ENCODE results near the gene GPR63. TPM values are rescaled to one million over a fixed set of nuclear protein-coding genes. Genes with fewer than 3 reads are reported as not detected.

The GPR63 gene
- total and polyA plus RNA-seq, 2 donors (not counting 3 experiments of a cell fraction or from before 2014, with no cell fraction given) = 0.06 to 0.13 TPM

DNA sequence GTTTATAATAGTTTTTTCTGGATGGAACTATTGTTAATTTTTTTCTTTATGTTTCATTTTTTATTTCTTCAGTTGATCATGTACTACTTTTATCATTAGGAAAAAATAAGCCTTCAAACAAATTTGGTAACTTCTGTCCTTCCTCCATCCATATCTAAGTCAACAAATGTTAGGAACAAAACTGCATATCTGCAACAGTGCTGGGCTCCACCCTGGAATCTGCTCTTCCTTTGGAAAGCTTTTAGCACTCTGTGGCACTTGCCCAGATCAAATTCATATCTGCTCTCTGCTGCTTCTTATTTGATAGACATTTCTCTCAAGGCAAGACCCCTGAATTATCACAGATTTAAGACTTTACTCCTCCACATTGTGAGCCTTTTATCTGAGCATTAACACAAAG, 24.3 kb upstream of the GPR63 start:
- POLR2A ChIA-PET = no interaction called here
- H3K4me2 ChIP-seq (ENCODE audit: insufficient read depth, low read length) = no peak overlapping the region

More for the DNA sequence above, 24.3 kb upstream of the GPR63 start:
- Histone ChIP-seq H2AFZ (ENCODE audit: low read depth, low read length) (no peak overlapping the region), H3K4me3 (replicated peaks in 1 of 3; ENCODE audit: insufficient read depth in 1 of 3, low read depth in 1 of 3, low read length in 3 of 3) (no peak overlapping the region), H3K9ac (replicated peaks; ENCODE audit: extremely low read depth, insufficient read depth, low read length) (no peak overlapping the region), H3K36me3 (ENCODE audit: control insufficient read depth in 2 of 2, extremely low read depth in 1 of 2, insufficient read depth in 2 of 2, low read length in 2 of 2) (no peaks in the 10 kb centered on the region), H3K79me2 (ENCODE audit: control insufficient read depth, insufficient read depth, low read length) (no peaks in the 10 kb centered on the region), H3K4me1 (ENCODE audit: control insufficient read depth, extremely low read depth, insufficient read depth, low read length) (no peaks in the 10 kb centered on the region), H3K9me3 (replicated peaks; ENCODE audit: control insufficient read depth, insufficient read depth, low read length) (no peaks in the 10 kb centered on the region), H4K20me1 (replicated peaks; ENCODE audit: control insufficient read depth, extremely low read depth, insufficient read depth, low read length) (no peaks in the 10 kb centered on the region), H3K9me1 (replicated peaks; ENCODE audit: control insufficient read depth, extremely low read depth, insufficient read depth, low read length) (no peaks in the 10 kb centered on the region), H3K27me3 (ENCODE audit: control insufficient read depth in 2 of 2, insufficient read depth in 2 of 2, low read length in 2 of 2) (peaks cover 2% of the 10 kb centered on the region in 2 experiments), H3K27ac (ENCODE audit: insufficient read depth, low read depth, low read length) (no peak overlapping the region)
- intact Hi-C loops (cut with micrococcal nuclease) = no loop called here
- CTCF ChIA-PET = no interaction called here
- FAIRE-seq = no peak
- DNase-seq (ENCODE audit: low read depth, low spot score) = no peak
- dilution Hi-C loops (cut with MboI; ENCODE audit: extremely low pct_ligation_motif_present, low sequenced_read_pairs) = no loop called here
- no peak for TF ChIP-seq JUN (IDR thresholded peaks at IDR 0.05; ENCODE audit: borderline replicate concordance, insufficient read depth, insufficient read length, low read depth)
- TF ChIP-seq EZH2 (IDR thresholded peaks at IDR 0.05; ENCODE audit: borderline replicate concordance, low read depth, low read length, severe bottlenecking) = no peak
- TF ChIP-seq CTCF (IDR thresholded peaks at IDR 0.05; ENCODE audit: extremely low read depth in 1 of 2, insufficient read depth in 1 of 2, low read depth in 1 of 2, low read length in 2 of 2) = no peak
- TF ChIP-seq POLR2A (IDR thresholded peaks at IDR 0.05; ENCODE audit: low read depth, low read length) = no peak
- no peak for TF ChIP-seq MYC (IDR thresholded peaks at IDR 0.05; ENCODE audit: low read depth, low read length)
- no peak for TF ChIP-seq FOS (IDR thresholded peaks at IDR 0.05; ENCODE audit: borderline replicate concordance, insufficient read depth, low read length)
- no peak for TF ChIP-seq GATA2 (IDR thresholded peaks at IDR 0.05; ENCODE audit: insufficient read depth, insufficient read length, low read depth, low read length)
- no peak for TF ChIP-seq POLR2AphosphoS5 (IDR thresholded peaks at IDR 0.05; ENCODE audit: insufficient read depth, low read depth, low read length)
- no peak for TF ChIP-seq MAX (IDR thresholded peaks at IDR 0.05; ENCODE audit: insufficient read depth, insufficient read length)
- BruUV-seq (replicated peaks) = no TSS peak
